Measurements from ENCODE around the gene UBAP1. TPM values are rescaled to one million over a fixed set of nuclear protein-coding genes. Genes with fewer than 3 reads are reported as not detected.

UBAP1 gene
- polyA plus RNA-seq, 3 donors: 32.5 to 44.5 (median 39.2) TPM

GRCh38 chr9:34254966-34255825 is 76.4 kb downstream of the UBAP1 start:
- Histone ChIP-seq H4K20me1 (ENCODE audit: insufficient read depth, low read length) (peaks cover 35% of the 10 kb centered on the region), H3K9ac (ENCODE audit: insufficient read depth, low read length, poor library complexity, severe bottlenecking) (no peak overlapping the region), H3K27me3 (ENCODE audit: control insufficient read depth in 2 of 2, insufficient read depth in 2 of 2, low read length in 2 of 2) (no peaks in the 10 kb centered on the region), H2AFZ (ENCODE audit: insufficient read depth, low read depth, low read length, poor library complexity, severe bottlenecking) (no peak overlapping the region), H3K79me2 (ENCODE audit: insufficient read depth, low read length) (peaks cover 5% of the 10 kb centered on the region), H3K4me1 (ENCODE audit: control insufficient read depth in 1 of 2, insufficient read depth in 2 of 2, low read length in 2 of 2) (no peaks in the 10 kb centered on the region), H3K9me3 (replicated peaks in 1 of 2; ENCODE audit: control insufficient read depth in 1 of 2, insufficient read depth in 1 of 2, low read length in 2 of 2) (no peaks in the 10 kb centered on the region), H3K36me3 (replicated peaks in 1 of 2; ENCODE audit: control insufficient read depth in 1 of 2, insufficient read depth in 2 of 2, low read length in 2 of 2) (peaks cover 58 to 92% of the 10 kb centered on the region in 2 donors), H3K4me3 (replicated peaks in 1 of 3; ENCODE audit: low read depth in 2 of 3, low read length in 3 of 3) (no peak overlapping the region), H3K27ac (ENCODE audit: low read depth in 1 of 2, low read length in 2 of 2) (peak overlapping the region in 1 of 2 donors; percentile 18), H3K4me2 (replicated peaks; ENCODE audit: extremely low read depth, low read length, poor library complexity, severe bottlenecking) (no peak overlapping the region)
- Mint-ChIP-seq H3K36me3 (peaks cover 56 to 90% of the 10 kb centered on the region in 2 donors), H3K27ac (peak overlapping the region in 5 of 7 donors; percentile 4 to 62 (median 35)), H3K4me1 (no peaks in the 10 kb centered on the region), H3K9me3 (no peaks in the 10 kb centered on the region), H3K4me3 (no peak overlapping the region), H3K27me3 (ENCODE audit: low read depth in 3 of 3) (no peaks in the 10 kb centered on the region)
- WGBS (ENCODE audit: insufficient coverage): 93% methylated on average over 9 of the region's 10 CpGs
- no peak for DNase-seq
- intact Hi-C loops (cut with micrococcal nuclease): loop anchor here (10.0 kb wide), 1 partner anchor 130 kb away; the partner anchor contains the start of gene DCAF12 (in 2 of the 2)
- TF ChIP-seq CTCF (IDR thresholded peaks at IDR 0.05): no peak

- no peaks in the 10 kb centered on the region for H3K4me1 ChIP-seq (ENCODE audit: control insufficient read depth in 1 of 2, insufficient read depth in 2 of 2, low read length in 2 of 2)
- no peak overlapping the region for H3K27ac ChIP-seq (ENCODE audit: low read depth in 1 of 2, low read length in 2 of 2)
- peaks cover 49 to 83% of the 10 kb centered on the region in 2 donors for H3K36me3 ChIP-seq (replicated peaks in 1 of 2; ENCODE audit: control insufficient read depth in 1 of 2, insufficient read depth in 2 of 2, low read length in 2 of 2)
- H3K27me3 ChIP-seq (ENCODE audit: control insufficient read depth in 2 of 2, insufficient read depth in 2 of 2, low read length in 2 of 2): no peaks in the 10 kb centered on the region
- peaks cover 5% of the 10 kb centered on the region for H3K79me2 ChIP-seq (ENCODE audit: insufficient read depth, low read length)
- TF ChIP-seq CTCF (IDR thresholded peaks at IDR 0.05): no peak
- H3K9me3 ChIP-seq (replicated peaks in 1 of 2; ENCODE audit: control insufficient read depth in 1 of 2, insufficient read depth in 1 of 2, low read length in 2 of 2): no peaks in the 10 kb centered on the region
- intact Hi-C loops (cut with micrococcal nuclease): loop anchor here (10.0 kb wide), 1 partner anchor 131 kb away; the partner anchor contains the start of gene DCAF12 (in 2 of the 2)
- peaks cover 0 to under 1% (median 0%) of the 10 kb centered on the region in 3 donors for H3K27me3 Mint-ChIP-seq (ENCODE audit: low read depth in 3 of 3)
- H3K36me3 Mint-ChIP-seq: peaks cover 47 to 81% of the 10 kb centered on the region in 2 donors
- no peak overlapping the region for H3K4me3 ChIP-seq (replicated peaks in 1 of 3; ENCODE audit: low read depth in 2 of 3, low read length in 3 of 3)
- DNase-seq: no peak
- H3K4me1 Mint-ChIP-seq: no peaks in the 10 kb centered on the region
- no peak overlapping the region for H3K9ac ChIP-seq (ENCODE audit: insufficient read depth, low read length, poor library complexity, severe bottlenecking)
- peak overlapping the region in 1 of 7 donors; percentile 56 for H3K27ac Mint-ChIP-seq
- H3K4me3 Mint-ChIP-seq: no peak overlapping the region
- WGBS (ENCODE audit: insufficient coverage): 93% methylated on average over 4 of the region's 6 CpGs
- no peak overlapping the region for H2AFZ ChIP-seq (ENCODE audit: insufficient read depth, low read depth, low read length, poor library complexity, severe bottlenecking)
- peaks cover 26% of the 10 kb centered on the region for H4K20me1 ChIP-seq (ENCODE audit: insufficient read depth, low read length)
- H3K4me2 ChIP-seq (replicated peaks; ENCODE audit: extremely low read depth, low read length, poor library complexity, severe bottlenecking): no peak overlapping the region
- H3K9me3 Mint-ChIP-seq: no peaks in the 10 kb centered on the region
Observed at GRCh38 chr9:34256104-34256503, 77.3 kb downstream of the UBAP1 start.

Measured in CD14-positive monocyte (primary cell).